GM19468 (cell line): Measurements from ENCODE around the gene NUP160.
"Not testable (repeated sequence)": the region's sequence is repeated elsewhere in the genome, so short reads cannot be mapped to it uniquely, and the experiment has no call there.

Experiments used
- ATAC-seq: cut with Tn5 transposase; IDR thresholded peaks from one replicate; pipeline ENCODE4 v1.9.1; 2021; ENCODE audit warnings: mild to moderate bottlenecking, moderate library complexity, moderate number of reproducible peaks; ENCODE audit not compliant: unreplicated experiment; ENCODE audit errors: extremely low read depth

NUP160 gene

GRCh38 chr11:47737817-47738216 lies 110.3 kb downstream of the NUP160 start:
- ATAC-seq: not testable (repeated sequence)

DNA sequence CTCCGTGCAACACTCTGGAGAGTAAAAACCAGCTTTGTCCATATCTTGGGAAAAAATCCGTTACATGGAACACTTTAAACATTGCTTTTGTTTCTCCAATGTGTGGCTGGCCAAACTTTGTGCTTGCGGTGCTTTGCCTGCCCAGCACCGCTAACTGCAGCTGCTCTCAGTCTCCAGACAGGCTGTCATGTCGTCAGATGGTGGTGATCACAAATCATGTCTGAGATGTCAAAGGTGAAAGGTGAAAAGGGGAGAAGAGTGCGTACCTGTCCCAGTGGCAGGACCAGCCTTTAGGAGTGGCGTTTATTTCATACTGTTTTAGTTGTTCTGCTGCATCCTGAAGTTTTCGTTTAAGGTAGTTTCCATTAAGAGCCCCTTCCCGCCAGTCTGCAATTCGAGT lies 115.9 kb downstream of the NUP160 start:
- ATAC-seq: no peak

- ATAC-seq: no peak
Measured at GRCh38 chr11:47731475-47731874, 116.7 kb downstream of the NUP160 start.
